C4-2B (cell line): ENCODE measurements around the gene LRRC73.

Experiments used
- H3K27ac ChIP-seq: fragments of 450-650 bp; 2 replicates; pipeline ENCODE4 v1.5.1; 2017
- ZFX ChIP-seq: fragments of 450-650 bp; IDR thresholded peaks from 2 replicates; pipeline ENCODE4 v1.6.1; 2017
- TF ChIP-seq, protein P1 (sequence below): fragments of 450-650 bp; conservative IDR thresholded peaks from 2 replicates; pipeline ENCODE4 v1.5.1; 2017; ENCODE audit warnings: mild to moderate bottlenecking

The LRRC73 gene

DNA sequence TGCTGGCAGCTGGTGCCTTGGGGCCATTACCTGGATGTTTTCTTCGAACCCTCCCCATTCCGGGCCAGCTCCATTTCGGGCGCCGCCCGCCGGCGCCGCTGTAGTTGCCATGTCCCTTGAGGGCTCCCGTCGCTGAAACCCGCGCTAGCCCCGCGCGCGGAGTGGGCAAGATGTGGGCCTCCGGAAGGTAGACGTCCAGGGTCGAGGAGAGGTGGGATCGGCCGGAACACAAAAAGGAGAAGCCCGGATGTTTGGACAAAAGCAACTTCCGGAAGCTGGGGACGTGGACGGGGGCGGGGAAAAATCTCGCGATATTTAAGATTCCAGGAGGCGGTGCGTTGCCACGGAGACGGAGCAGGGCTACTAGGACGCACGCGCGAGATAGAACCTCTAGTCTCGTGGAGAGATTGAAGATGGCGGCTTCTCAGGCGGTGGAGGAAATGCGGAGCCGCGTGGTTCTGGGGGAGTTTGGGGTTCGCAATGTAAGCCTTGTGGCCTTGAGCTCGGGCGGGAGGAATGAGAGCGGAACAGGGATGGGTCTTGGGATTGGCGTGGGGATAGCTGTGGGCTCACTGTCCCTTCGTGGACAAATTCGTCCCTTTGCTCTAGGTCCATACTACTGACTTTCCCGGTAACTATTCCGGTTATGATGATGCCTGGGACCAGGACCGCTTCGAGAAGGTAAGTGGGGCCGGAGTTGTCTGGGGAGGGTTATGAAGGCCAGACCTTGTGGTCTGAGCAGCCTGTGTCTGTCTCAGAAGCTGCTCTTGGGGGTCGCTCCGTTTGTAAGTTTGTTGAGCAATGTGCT lies 6.8 kb upstream of the LRRC73 start, which contains the start of the genes POLR1C and YIPF3:
POLR1C (plus strand) TSS at position 393 of the 808 bp plus-strand sequence; CDS start at position 414, 21 bp downstream.
YIPF3 (minus strand) TSS at position 230 of the 808 bp plus-strand sequence; CDS start at position 111, 119 bp downstream.
- TF ChIP-seq, protein P1, sequence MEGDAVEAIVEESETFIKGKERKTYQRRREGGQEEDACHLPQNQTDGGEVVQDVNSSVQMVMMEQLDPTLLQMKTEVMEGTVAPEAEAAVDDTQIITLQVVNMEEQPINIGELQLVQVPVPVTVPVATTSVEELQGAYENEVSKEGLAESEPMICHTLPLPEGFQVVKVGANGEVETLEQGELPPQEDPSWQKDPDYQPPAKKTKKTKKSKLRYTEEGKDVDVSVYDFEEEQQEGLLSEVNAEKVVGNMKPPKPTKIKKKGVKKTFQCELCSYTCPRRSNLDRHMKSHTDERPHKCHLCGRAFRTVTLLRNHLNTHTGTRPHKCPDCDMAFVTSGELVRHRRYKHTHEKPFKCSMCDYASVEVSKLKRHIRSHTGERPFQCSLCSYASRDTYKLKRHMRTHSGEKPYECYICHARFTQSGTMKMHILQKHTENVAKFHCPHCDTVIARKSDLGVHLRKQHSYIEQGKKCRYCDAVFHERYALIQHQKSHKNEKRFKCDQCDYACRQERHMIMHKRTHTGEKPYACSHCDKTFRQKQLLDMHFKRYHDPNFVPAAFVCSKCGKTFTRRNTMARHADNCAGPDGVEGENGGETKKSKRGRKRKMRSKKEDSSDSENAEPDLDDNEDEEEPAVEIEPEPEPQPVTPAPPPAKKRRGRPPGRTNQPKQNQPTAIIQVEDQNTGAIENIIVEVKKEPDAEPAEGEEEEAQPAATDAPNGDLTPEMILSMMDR, result no peak
- peak within 1 kb of the TSS; percentile 84 for H3K27ac ChIP-seq

DNA sequence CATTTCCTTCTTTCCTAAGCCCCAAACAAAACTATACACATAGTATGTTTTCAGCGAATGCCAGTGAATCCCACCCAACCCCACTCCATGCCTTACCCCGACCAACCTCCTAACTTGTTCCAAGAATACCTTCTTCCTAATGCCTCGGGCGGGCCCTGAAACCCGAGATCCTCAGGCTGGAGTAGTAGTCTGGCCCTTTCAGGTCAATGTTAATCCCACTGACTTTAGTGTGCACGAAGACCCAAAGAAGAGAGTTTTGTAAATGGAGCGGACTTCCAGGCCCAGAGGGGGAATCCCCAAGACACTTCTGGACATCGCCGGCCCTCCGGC lies 6.2 kb upstream of the LRRC73 start:
- TF ChIP-seq, protein P1, result no peak
- TF ChIP-seq ZFX, result 0 out of 2 replicates have a peak, but pooled peaks have one; percentile 63
- peak overlapping the region; percentile 84 for H3K27ac ChIP-seq

DNA sequence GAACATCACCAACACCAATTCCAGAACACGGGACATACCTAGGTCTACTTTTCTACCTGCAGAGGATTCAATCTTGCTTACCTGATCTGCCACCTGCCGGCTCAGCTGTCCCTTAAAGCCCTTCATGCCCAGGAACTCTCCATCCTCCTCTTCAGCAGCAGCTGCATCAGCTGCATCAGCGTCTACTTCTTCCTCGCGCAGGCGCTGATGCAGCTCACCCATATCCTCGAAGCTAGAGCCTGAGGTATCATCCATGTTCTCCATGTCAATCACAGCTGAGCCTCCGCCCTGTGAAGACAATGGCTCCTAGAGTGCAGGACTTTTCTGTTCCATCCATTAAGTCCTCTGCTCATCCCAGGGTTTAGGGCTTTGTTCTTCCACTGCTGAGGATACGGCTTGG lies 5.7 kb upstream of the LRRC73 start:
- H3K27ac ChIP-seq, result peak overlapping the region; percentile 84

DNA sequence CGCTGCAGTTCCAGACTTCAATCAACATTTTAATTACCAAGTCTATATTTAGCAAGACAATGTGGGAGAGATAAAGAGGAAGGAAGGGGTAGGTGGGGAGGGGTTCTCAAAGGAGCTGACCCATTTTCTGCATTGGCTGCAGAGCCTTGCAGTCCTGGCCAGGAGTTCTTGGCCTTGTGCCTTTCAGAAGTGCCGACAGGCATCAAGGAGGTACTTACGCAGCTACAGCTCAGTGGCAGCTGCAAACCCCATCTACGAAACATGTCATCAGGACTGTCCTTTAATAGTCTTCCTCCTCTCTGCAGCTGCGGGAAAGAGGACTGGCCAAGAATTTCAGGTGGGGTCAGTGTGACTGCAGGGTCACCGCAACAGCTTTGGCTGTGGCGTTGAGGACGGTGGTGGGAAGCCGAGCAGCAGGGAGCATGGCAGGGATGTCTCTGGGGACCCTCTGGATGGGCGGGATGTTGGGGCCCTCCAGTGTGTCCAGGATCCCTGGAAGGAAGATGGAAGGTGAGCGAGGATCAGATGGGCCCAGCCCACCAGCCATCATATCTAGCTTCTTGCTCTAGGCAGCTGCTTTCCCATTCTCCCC lies 1.8 kb upstream of the LRRC73 start:
- H3K27ac ChIP-seq, result no peak overlapping the region
- no peak for TF ChIP-seq ZFX
- TF ChIP-seq, protein P1, result no peak

More for the DNA sequence above, 5.7 kb upstream of the LRRC73 start:
- TF ChIP-seq ZFX, result no peak
- TF ChIP-seq, protein P1, result no peak

DNA sequence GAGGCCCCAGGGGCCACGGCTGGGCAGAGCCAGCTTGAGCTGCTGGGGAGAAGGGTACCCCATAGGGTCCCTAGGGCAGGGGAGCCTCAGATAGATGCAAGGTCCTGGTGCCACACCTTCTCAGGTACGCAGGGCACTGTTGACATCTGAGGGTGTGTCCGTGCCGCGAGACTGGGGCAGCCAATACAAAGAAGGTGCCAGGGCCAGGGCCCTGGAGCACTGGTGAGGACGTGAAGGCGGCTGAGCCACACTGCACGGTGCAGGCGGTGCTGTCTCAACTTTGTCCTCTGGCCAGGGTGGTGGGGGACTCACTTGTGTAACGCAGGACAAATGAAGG lies 649 bp upstream of the LRRC73 start:
- TF ChIP-seq, protein P1, result no peak
- no peak for TF ChIP-seq ZFX
- peak overlapping the region; percentile 43; the same call in 1 of the 2 replicates for H3K27ac ChIP-seq

DNA sequence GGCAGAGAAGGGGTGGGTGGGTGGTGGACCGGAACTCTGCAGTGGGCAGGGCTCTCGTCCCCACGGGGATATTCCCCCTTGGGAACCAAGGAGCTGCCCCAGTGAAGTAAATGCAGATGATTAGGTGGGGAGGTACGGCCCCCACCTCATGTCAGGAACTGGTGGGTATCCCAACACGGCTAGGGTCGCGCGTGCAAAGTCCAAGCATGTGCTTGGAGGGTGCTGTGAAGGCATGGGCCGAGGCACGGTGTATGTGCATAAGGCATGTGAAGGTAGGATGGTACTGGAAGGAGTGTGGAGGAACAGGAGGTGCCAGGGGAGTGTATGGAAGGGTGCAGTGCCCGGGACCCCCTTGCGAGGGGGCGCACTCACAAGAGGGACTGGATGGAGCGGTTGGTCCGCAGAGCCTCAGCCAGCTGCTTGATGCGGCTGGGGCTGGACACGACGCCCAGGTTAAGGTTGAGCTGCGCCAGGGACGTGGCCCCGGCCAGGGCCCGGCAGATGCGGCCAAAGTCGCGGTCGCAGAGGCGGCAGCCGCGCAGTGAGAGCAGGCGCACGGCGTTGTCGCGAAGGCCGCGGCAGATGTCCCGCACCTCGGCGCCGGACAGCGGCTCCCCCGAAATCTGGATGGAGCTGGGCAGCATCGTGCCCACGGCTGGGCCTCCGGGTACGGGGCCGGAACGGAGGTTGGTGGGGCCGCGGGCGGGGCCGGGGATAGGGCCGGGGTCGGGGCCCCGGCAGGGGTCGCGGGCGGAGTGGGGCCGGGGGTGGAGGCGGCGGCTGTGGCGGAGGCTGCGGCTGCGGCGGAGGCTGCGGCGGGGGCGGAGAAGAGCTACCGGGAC lies 783 bp downstream of the LRRC73 start:
- H3K27ac ChIP-seq, result peak overlapping the region; percentile 43

More for the DNA sequence above, 783 bp downstream of the LRRC73 start:
- peak; percentile 38; the same call in 1 of the 2 replicates for TF ChIP-seq ZFX
- TF ChIP-seq, protein P1, result no peak
